GM12878 (cell line): ENCODE results near the gene TIPARP. TPM values are rescaled to one million over a fixed set of nuclear protein-coding genes. Genes with fewer than 3 reads are reported as not detected.

Source experiments
- ATAC-seq: fragments of 200-7000 bp; cut with Tn5 transposase; 3 replicates; pipeline ENCODE4 v1.9.1; 2020; ENCODE audit warnings: mild to moderate bottlenecking, moderate library complexity
- BruUV-seq: library from RNA; stranded (reverse); fragments of 400-500 nt; replicated peaks from 2 replicates; lab custom pipeline; 2021; lab: Mats Ljungman, UMichigan
- CTCF ChIA-PET: fragments of 300-600 bp; sonication (Branson Sonifier 250); formaldehyde crosslinking; extraction: SDS; loops from one replicate; lab custom pipeline; 2021; ENCODE audit warnings: inconsistent platforms; lab: Yijun Ruan, JAX
- POLR2A ChIA-PET: fragments of 350-600 bp; formaldehyde crosslinking; extraction: SDS; loops from one replicate; lab custom pipeline; 2021; ENCODE audit warnings: inconsistent platforms; lab: Charles Lee
- RAD21 ChIA-PET: fragments of 300-600 bp; sonication (Branson Sonifier 250); formaldehyde crosslinking; loops from one replicate; lab custom pipeline; 2023; ENCODE audit warnings: antibody characterized with exemption; ENCODE audit not compliant: unreplicated experiment; lab: Charles Lee
- SMC1A ChIA-PET: fragments of 300-600 bp; sonication (Branson Sonifier 250); formaldehyde crosslinking; loops from one replicate; lab custom pipeline; 2023; ENCODE audit not compliant: unreplicated experiment, uncharacterized antibody; lab: Charles Lee
- DNase-seq: peaks from one replicate; pipeline ENCODE4 v3.0.0-alpha.2; 2011; ENCODE audit warnings: low read depth, low spot score
- FAIRE-seq: peaks from 3 replicates; lab custom pipeline; 2011; peaks lifted over from hg19 to GRCh38; lab: Jason Lieb, UNC
- H2AFZ ChIP-seq: 2 replicates; pipeline ENCODE4 v1.6.0; 2011; ENCODE audit warnings: low read depth, low read length, control low read depth; ENCODE audit not compliant: control insufficient read depth
- H3K27ac ChIP-seq: 2 replicates; pipeline ENCODE4 v1.5.1; 2011; ENCODE audit warnings: control low read depth; ENCODE audit not compliant: control insufficient read depth, insufficient read depth
- H3K27me3 ChIP-seq, 2 experiments: replicated peaks in 1 of 2; 2 replicates each; pipeline versions ENCODE4 v1.6.0 to v1.6.1; 2011; ENCODE audit warnings: low read length in 1 of 2; ENCODE audit not compliant: control insufficient read depth in 2 of 2, insufficient read depth in 2 of 2
- H3K36me3 ChIP-seq, 2 experiments: 2 replicates each; pipeline ENCODE4 v1.5.1; 2011; ENCODE audit warnings: low read length in 1 of 2; ENCODE audit not compliant: control insufficient read depth in 2 of 2, insufficient read depth in 2 of 2
- H3K4me1 ChIP-seq: 2 replicates; pipeline ENCODE4 v1.6.1; 2011; ENCODE audit warnings: mild to moderate bottlenecking, low read length, moderate library complexity, mixed read lengths; ENCODE audit not compliant: control insufficient read depth, insufficient read depth
- H3K4me2 ChIP-seq: 2 replicates; pipeline ENCODE4 v1.6.0; 2011; ENCODE audit warnings: control low read depth; ENCODE audit not compliant: control insufficient read depth, insufficient read depth
- H3K4me3 ChIP-seq: fragments of 200-600 bp; sonication (generic); 2 replicates; pipeline ENCODE4 v1.5.1; 2016
- H3K79me2 ChIP-seq: 2 replicates; pipeline ENCODE4 v1.6.0; 2011; ENCODE audit warnings: low read length; ENCODE audit not compliant: control insufficient read depth, insufficient read depth
- H3K9ac ChIP-seq: 2 replicates; pipeline ENCODE4 v1.8.0; 2011; ENCODE audit warnings: low read length, control low read depth, mixed read lengths; ENCODE audit not compliant: control insufficient read depth, insufficient read depth
- H3K9me3 ChIP-seq: replicated peaks from 3 replicates; pipeline ENCODE4 v1.5.1; 2011; ENCODE audit warnings: mild to moderate bottlenecking, low read length; ENCODE audit not compliant: control insufficient read depth, insufficient read depth
- H4K20me1 ChIP-seq: 2 replicates; pipeline ENCODE4 v1.6.0; 2011; ENCODE audit not compliant: control insufficient read depth, insufficient read depth
- ATF7 ChIP-seq: fragments of 450-650 bp; IDR thresholded peaks from 2 replicates; pipeline ENCODE4 v1.6.1; 2016; ENCODE audit warnings: low read depth, mild to moderate bottlenecking
- BCL3 ChIP-seq: IDR thresholded peaks from 2 replicates; pipeline ENCODE4 v1.6.1; 2011; ENCODE audit warnings: borderline replicate concordance, low read depth, mild to moderate bottlenecking, moderate library complexity, low read length; ENCODE audit not compliant: insufficient read depth, poor library complexity, severe bottlenecking
- BMI1 ChIP-seq: fragments of 450-650 bp; IDR thresholded peaks from 2 replicates; pipeline ENCODE4 v1.6.1; 2016; ENCODE audit warnings: mild to moderate bottlenecking, moderate library complexity, borderline replicate concordance
- CBX3 ChIP-seq: fragments of 200-600 bp; sonication (generic); IDR thresholded peaks from 2 replicates; pipeline ENCODE4 v1.6.1; 2016; ENCODE audit warnings: low read depth, borderline replicate concordance
- CREM ChIP-seq: IDR thresholded peaks from 2 replicates; pipeline ENCODE4 v1.6.1; 2014; ENCODE audit warnings: antibody characterized with exemption, low read depth
- EZH2 ChIP-seq: IDR thresholded peaks from 2 replicates; pipeline ENCODE4 v1.6.1; 2012; ENCODE audit warnings: low read depth, mild to moderate bottlenecking, control low read depth, inconsistent platforms, low read length, borderline replicate concordance; ENCODE audit not compliant: control insufficient read depth
- GABPA ChIP-seq: IDR thresholded peaks from 2 replicates; pipeline ENCODE4 v1.6.1; 2014; ENCODE audit warnings: antibody characterized with exemption, low read depth, mild to moderate bottlenecking, inconsistent platforms
- MYB ChIP-seq: fragments of 150-350 bp; IDR thresholded peaks from 2 replicates; pipeline ENCODE4 v1.6.1; 2014; ENCODE audit warnings: mild to moderate bottlenecking, low read depth, low read length, borderline replicate concordance
- POLR2AphosphoS2 ChIP-seq: IDR thresholded peaks from 2 replicates; pipeline ENCODE4 v1.6.1; 2011; ENCODE audit warnings: low read depth, mild to moderate bottlenecking, low read length, improper control_type of control experiment, moderate library complexity
- RAD51 ChIP-seq: fragments of 450-650 bp; IDR thresholded peaks from 2 replicates; pipeline ENCODE4 v1.6.1; 2016; ENCODE audit warnings: moderate library complexity, mild to moderate bottlenecking, inconsistent platforms
- RB1 ChIP-seq: fragments of 450-650 bp; formaldehyde crosslinking; IDR thresholded peaks from 2 replicates; pipeline ENCODE4 v1.6.1; 2017; ENCODE audit warnings: mild to moderate bottlenecking, borderline replicate concordance
- WGBS: methylation state at CpG from one replicate; pipeline ENCODE4 v1.1.6; 2016; ENCODE audit warnings: low lambda C conversion rate; ENCODE audit not compliant: insufficient replicate concordance, insufficient coverage; ENCODE audit errors: missing lambda C conversion rate; 5-methylcytosine and 5-hydroxymethylcytosine counted together
- in situ Hi-C: fragments of 300-500 bp; cut with MboI; formaldehyde crosslinking; loops from 9 replicates; pipeline ENCODE4 v1.14.3; 2018; ENCODE audit warnings: mixed read lengths
- intact Hi-C: fragments of 100-400 bp; cut with micrococcal nuclease; formaldehyde crosslinking; loops from one replicate; pipeline ENCODE4 v1.14.2; 2022; ENCODE audit not compliant: unreplicated experiment
- polyA plus RNA-seq, 11 experiments: library from polyadenylated mRNA; depleted of rRNA in 4 of 11; unstranded in 6 of 11; stranded (reverse) in 5 of 11; fragments of >200 nt; fragmentation: Nextera tagmentation in 4 of 11; fragmentation: Illumina TruSeq in 1 of 11; extraction: Ambion mirVana in 4 of 11; extraction: Trizol in 1 of 11; gene quantifications; 1 replicate in 1 of 11; 2 replicates in 10 of 11; pipeline versions ENCODE4 v1.2.1 to v1.2.3, GENCODE V29; 2011 to 2016; ENCODE audit warnings: inconsistent platforms in 2 of 11, missing spikeins in 2 of 11, low read depth in 1 of 11
- total RNA-seq, 4 experiments: library from RNA; depleted of rRNA in 3 of 4; stranded (reverse); fragments of >200 nt in 3 of 4; fragmentation: Illumina TruSeq in 1 of 4; extraction: Trizol in 1 of 4; gene quantifications; 2 replicates each; pipeline versions ENCODE4 v1.2.1 to v1.2.3, GENCODE V29; 2013 to 2021
- TF ChIP-seq, protein P1 (sequence below): IDR thresholded peaks from 2 replicates; pipeline ENCODE4 v1.6.1; 2011; ENCODE audit warnings: low read depth, low read length, improper control_type of control experiment, borderline replicate concordance
- TF ChIP-seq, protein P2 (sequence below): IDR thresholded peaks from 2 replicates; pipeline ENCODE4 v1.6.1; 2012; ENCODE audit warnings: mild to moderate bottlenecking, low read depth, low read length

The TIPARP gene
- total and polyA plus RNA-seq, 10 of the 15 experiments (the other 5 are each of a cell fraction or from before 2014, with no cell fraction given) = 3.2 to 21.5 (median 12.0) TPM

GRCh38 chr3:156655819-156656550, 18.4 kb upstream of the TIPARP start (continued):
- TF ChIP-seq, protein P1, sequence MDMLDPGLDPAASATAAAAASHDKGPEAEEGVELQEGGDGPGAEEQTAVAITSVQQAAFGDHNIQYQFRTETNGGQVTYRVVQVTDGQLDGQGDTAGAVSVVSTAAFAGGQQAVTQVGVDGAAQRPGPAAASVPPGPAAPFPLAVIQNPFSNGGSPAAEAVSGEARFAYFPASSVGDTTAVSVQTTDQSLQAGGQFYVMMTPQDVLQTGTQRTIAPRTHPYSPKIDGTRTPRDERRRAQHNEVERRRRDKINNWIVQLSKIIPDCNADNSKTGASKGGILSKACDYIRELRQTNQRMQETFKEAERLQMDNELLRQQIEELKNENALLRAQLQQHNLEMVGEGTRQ = no peak

- Histone ChIP-seq H4K20me1 (no peaks in the 10 kb centered on the region), H3K36me3 (no peaks in the 10 kb centered on the region)
- ATAC-seq (no peak), DNase-seq (no peak), FAIRE-seq (no peak)
- SMC1A ChIA-PET = interaction anchor here (1.0 to 2.1 kb wide), 2 partner anchors 10 to 12 kb away, joined by 3 to 11 read pairs; no protein-coding TSS in a partner anchor
- TF ChIP-seq, protein P2, sequence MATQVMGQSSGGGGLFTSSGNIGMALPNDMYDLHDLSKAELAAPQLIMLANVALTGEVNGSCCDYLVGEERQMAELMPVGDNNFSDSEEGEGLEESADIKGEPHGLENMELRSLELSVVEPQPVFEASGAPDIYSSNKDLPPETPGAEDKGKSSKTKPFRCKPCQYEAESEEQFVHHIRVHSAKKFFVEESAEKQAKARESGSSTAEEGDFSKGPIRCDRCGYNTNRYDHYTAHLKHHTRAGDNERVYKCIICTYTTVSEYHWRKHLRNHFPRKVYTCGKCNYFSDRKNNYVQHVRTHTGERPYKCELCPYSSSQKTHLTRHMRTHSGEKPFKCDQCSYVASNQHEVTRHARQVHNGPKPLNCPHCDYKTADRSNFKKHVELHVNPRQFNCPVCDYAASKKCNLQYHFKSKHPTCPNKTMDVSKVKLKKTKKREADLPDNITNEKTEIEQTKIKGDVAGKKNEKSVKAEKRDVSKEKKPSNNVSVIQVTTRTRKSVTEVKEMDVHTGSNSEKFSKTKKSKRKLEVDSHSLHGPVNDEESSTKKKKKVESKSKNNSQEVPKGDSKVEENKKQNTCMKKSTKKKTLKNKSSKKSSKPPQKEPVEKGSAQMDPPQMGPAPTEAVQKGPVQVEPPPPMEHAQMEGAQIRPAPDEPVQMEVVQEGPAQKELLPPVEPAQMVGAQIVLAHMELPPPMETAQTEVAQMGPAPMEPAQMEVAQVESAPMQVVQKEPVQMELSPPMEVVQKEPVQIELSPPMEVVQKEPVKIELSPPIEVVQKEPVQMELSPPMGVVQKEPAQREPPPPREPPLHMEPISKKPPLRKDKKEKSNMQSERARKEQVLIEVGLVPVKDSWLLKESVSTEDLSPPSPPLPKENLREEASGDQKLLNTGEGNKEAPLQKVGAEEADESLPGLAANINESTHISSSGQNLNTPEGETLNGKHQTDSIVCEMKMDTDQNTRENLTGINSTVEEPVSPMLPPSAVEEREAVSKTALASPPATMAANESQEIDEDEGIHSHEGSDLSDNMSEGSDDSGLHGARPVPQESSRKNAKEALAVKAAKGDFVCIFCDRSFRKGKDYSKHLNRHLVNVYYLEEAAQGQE = no peak
- TF ChIP-seq MYB (no peak), RAD51 (no peak), EZH2 (no peak), CBX3 (no peak), BMI1 (no peak), BCL3 (no peak), ATF7 (no peak), RB1 (no peak), POLR2AphosphoS2 (no peak), GABPA (no peak), CREM (no peak)
- TF ChIP-seq, all 136 proteins: peak for 0
- no peaks in the 10 kb centered on the region for H3K79me2 ChIP-seq
- ChIA-PET POLR2A (no interaction called here), RAD21 (interaction anchor here (0.8 to 4.9 kb wide), 3 partner anchors 13 to 103 kb away, joined by 3 to 31 read pairs (median 3); partner anchors contain the start of gene SSR3), CTCF (interaction anchor here (0.6 to 4.3 kb wide), 2 partner anchors 12 to 48 kb away, joined by 3 to 40 read pairs; no protein-coding TSS in a partner anchor)
- 88% methylated on average over 2 of the region's 2 CpGs for WGBS
- peaks cover 33% of the 10 kb centered on the region for H3K4me1 ChIP-seq
- no peak overlapping the region for H2AFZ ChIP-seq
- H3K4me2 ChIP-seq = no peak overlapping the region
- intact Hi-C loops = no loop called here
- H3K4me3 ChIP-seq = no peak overlapping the region
- no peaks in the 10 kb centered on the region for H3K9me3 ChIP-seq
- in situ Hi-C loops = no loop called here
- H3K27me3 ChIP-seq = no peaks in the 10 kb centered on the region
- no TSS peak for BruUV-seq
- H3K27ac ChIP-seq = no peak overlapping the region
- no peak overlapping the region for H3K9ac ChIP-seq
These were observed 16.9 kb upstream of the TIPARP start for GRCh38 chr3:156657440-156657839.
